Epithelial cell of esophagus (primary cell): ENCODE data around the gene GDPD5.

Source experiments
- DNase-seq: peaks from one replicate; pipeline ENCODE4 v3.0.0; 2010; ENCODE audit warnings: low read depth
- H3K4me3 ChIP-seq: 2 replicates; pipeline ENCODE4 v1.5.1; 2011; ENCODE audit warnings: mild to moderate bottlenecking, low read length, control low read depth
- CTCF ChIP-seq: IDR thresholded peaks from 2 replicates; pipeline ENCODE4 v1.5.1; 2011; ENCODE audit warnings: low read depth, mild to moderate bottlenecking, low read length, control low read depth, inconsistent platforms; ENCODE audit not compliant: insufficient read depth; ENCODE audit errors: missing control alignments

Gene GDPD5

GRCh38 chr11:75504501-75504900, 21.2 kb downstream of the GDPD5 start:
- DNase-seq, result no peak
- no peak for TF ChIP-seq CTCF
- no peak overlapping the region for H3K4me3 ChIP-seq

GRCh38 chr11:75503531-75504099, 22.1 kb downstream of the GDPD5 start:
- DNase-seq, result no peak
- no peak for TF ChIP-seq CTCF
- H3K4me3 ChIP-seq, result no peak overlapping the region

GRCh38 chr11:75502138-75502537, 23.6 kb downstream of the GDPD5 start:
- H3K4me3 ChIP-seq, result no peak overlapping the region
- DNase-seq, result no peak
- TF ChIP-seq CTCF, result no peak

GRCh38 chr11:75500742-75501141, 25.0 kb downstream of the GDPD5 start:
- no peak for TF ChIP-seq CTCF
- no peak overlapping the region for H3K4me3 ChIP-seq
- DNase-seq, result peak; percentile 79

GRCh38 chr11:75499423-75500190, 26.1 kb downstream of the GDPD5 start:
- no peak overlapping the region for H3K4me3 ChIP-seq
- no peak for TF ChIP-seq CTCF
- DNase-seq, result peak; percentile 73

GRCh38 chr11:75498556-75499255, 27.0 kb downstream of the GDPD5 start:
- H3K4me3 ChIP-seq, result no peak overlapping the region

More at GRCh38 chr11:75498556-75499255, 27.0 kb downstream of the GDPD5 start:
- no peak for TF ChIP-seq CTCF
- DNase-seq, result no peak
